Retinal pigment epithelial cell (primary cell): ENCODE data around the gene CTTNBP2.

ENCODE experiments used
- DNase-seq: peaks from one replicate; pipeline ENCODE4 v3.0.0-alpha.2; 2010; ENCODE audit warnings: low read depth
- H3K4me3 ChIP-seq: 2 replicates; pipeline ENCODE4 v1.5.1; 2011; ENCODE audit warnings: mild to moderate bottlenecking, low read length, control low read depth, moderate library complexity
- TF ChIP-seq, protein P1 (sequence below): conservative IDR thresholded peaks from 2 replicates; pipeline ENCODE4 v1.5.1; 2011; ENCODE audit warnings: low read depth, low read length, control low read depth, inconsistent platforms

CTTNBP2 gene

DNA sequence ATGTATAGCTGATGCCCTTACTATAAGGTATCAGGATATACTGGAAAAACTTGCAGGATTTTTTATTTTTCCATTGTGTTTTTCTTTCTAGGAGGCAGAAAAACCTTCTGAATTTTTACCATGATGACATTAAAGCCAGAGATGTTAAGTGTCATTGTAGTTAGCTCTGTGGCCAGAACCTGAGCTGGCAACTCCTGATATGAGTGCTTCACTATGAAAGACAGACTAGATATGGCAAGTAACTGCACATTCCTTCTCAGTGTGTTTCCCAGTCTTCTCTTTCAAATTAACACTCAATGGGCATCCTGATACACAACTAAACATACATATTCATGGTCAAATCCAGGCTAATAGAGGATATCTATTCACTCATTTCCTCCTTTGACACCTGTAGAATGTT, 166.2 kb downstream of the CTTNBP2 start:
- no peak for DNase-seq
- TF ChIP-seq, protein P1, sequence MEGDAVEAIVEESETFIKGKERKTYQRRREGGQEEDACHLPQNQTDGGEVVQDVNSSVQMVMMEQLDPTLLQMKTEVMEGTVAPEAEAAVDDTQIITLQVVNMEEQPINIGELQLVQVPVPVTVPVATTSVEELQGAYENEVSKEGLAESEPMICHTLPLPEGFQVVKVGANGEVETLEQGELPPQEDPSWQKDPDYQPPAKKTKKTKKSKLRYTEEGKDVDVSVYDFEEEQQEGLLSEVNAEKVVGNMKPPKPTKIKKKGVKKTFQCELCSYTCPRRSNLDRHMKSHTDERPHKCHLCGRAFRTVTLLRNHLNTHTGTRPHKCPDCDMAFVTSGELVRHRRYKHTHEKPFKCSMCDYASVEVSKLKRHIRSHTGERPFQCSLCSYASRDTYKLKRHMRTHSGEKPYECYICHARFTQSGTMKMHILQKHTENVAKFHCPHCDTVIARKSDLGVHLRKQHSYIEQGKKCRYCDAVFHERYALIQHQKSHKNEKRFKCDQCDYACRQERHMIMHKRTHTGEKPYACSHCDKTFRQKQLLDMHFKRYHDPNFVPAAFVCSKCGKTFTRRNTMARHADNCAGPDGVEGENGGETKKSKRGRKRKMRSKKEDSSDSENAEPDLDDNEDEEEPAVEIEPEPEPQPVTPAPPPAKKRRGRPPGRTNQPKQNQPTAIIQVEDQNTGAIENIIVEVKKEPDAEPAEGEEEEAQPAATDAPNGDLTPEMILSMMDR: no peak
- no peak overlapping the region for H3K4me3 ChIP-seq

DNA sequence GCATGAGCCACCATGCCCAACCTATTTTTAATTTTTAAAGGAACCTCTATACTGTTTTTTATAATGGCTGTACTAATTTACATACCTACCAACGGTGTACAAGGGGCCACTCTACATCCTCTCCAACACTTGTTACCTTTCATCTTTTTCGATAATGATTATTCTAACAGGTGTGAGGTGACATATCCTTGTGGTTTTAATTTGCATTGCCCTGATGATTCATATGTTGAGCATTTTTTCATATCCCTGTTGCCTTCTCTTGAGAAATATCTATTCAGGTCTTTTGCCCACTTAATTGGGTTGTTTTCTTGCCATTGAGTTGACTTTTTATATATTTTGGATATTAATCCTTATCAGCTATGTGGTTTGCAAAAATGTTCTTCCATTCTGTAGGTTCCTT, 167.0 kb downstream of the CTTNBP2 start:
- no peak overlapping the region for H3K4me3 ChIP-seq
- TF ChIP-seq, protein P1: no peak
- DNase-seq: no peak

DNA sequence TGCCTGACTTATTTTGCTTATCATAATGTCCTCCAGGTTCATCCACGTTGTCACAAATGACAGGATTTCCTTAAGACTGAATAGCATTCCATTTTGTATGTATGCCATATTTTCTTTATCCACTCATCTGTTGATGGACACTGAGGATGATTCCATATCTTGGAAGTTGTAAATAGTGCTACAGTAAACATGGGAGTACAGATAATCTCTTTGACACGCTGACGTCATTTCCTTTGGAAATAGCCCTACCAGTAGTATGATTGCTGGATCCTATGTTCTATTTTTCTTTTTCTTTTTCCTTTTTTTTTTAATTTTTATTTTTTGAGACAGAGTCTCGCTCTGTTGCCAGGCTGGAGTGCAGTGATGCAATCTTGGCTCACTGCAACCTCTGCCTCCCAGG, 167.6 kb downstream of the CTTNBP2 start:
- no peak overlapping the region for H3K4me3 ChIP-seq
- DNase-seq: no peak
- TF ChIP-seq, protein P1: no peak

DNA sequence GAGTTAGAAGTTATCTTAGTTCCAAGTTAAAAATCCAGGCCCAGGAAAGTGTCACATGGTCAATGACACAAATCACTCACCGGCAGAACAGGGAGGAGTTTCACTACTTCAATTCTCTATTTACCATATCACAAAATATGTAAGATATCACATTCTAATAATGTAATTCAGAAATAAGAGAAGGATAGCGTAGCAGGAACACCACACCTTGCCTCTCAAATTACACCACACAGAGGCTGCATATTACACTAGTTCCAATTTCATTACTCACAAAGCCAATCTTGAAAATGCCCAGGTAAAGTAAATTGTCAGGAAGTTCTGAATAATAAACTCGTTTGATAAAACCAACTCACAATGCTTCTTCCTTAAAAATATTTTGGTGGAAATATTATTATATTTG, 169.2 kb downstream of the CTTNBP2 start:
- no peak overlapping the region for H3K4me3 ChIP-seq
- TF ChIP-seq, protein P1: no peak
- no peak for DNase-seq

DNA sequence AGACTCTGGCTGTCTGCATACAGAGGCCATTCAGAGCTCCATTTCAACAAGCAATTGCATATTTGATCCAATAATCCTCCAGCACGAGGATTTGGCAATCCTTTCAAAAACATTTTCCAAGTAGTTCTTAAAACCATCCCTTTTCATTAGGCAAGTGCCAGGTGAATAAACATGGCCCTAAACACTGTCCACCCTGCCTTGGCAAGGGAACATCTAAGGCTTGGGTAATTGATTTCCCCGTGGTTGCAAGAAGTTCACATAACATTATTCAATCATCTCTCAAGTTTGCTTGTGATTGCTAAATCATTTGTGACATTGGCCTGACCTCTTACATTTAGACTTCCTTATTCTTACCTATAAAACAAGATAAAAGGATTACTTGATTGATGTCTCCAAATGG, 175.2 kb downstream of the CTTNBP2 start:
- TF ChIP-seq, protein P1: no peak
- DNase-seq: no peak
- no peak overlapping the region for H3K4me3 ChIP-seq

DNA sequence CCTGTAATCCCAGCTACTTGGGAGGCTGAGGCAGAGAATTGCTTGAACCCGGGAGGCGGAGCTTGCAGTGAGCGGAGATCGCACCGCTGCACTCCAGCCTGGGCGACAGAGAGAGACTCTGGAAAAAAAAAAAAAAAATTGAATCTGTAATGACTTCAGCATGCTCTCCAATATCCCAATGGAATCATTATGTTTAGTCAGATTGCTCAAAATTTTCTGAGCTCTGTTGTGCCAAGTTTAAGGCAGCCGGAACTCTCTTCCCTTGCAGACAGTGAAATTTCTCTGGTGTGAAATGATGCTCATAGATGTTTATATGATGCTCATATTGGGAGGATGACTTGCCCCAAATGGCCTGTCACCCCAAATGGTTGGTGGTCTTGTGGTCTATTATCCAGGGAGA, 180.9 kb downstream of the CTTNBP2 start:
- TF ChIP-seq, protein P1: no peak
- H3K4me3 ChIP-seq: no peak overlapping the region
- DNase-seq: no peak

DNA sequence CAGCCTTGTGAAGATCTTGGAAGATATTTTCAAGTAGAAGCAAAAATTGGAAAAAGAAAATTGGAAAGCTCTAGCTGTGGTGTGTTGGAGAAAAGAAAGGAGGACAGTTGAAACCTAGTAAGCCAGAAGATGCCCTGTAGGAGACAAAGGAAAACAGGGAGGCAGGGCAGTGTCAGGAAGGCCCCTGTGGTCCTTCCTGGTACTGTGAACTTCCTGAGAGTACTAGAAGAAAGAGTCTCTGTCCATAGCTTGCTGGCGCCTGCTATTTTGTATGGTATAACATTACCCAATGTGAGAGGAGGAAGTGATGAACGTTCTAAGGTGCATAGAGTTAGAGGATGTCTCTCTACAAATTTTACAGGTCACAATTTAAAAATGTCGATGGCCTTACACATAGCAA, 183.1 kb downstream of the CTTNBP2 start:
- DNase-seq: no peak
- no peak overlapping the region for H3K4me3 ChIP-seq
- TF ChIP-seq, protein P1: no peak
